H1 (cell line): Measurements from ENCODE around the gene FTL.

Experiments
- GABPA ChIP-seq: IDR thresholded peaks from 2 replicates; pipeline ENCODE4 v1.6.1; 2011; ENCODE audit warnings: mild to moderate bottlenecking, low read length, moderate library complexity, borderline replicate concordance; ENCODE audit not compliant: insufficient read depth
- HDAC2 ChIP-seq, 2 experiments: fragments of 300-600 bp in 1 of 2; sonication (generic) in 1 of 2; IDR thresholded peaks; 2 replicates each; pipeline ENCODE4 v1.6.1; 2011 to 2012; ENCODE audit warnings: low read depth in 2 of 2, low read length in 2 of 2, mild to moderate bottlenecking in 2 of 2, moderate library complexity in 2 of 2, borderline replicate concordance in 1 of 2, inconsistent platforms in 1 of 2
- MAFK ChIP-seq: IDR thresholded peaks from 2 replicates; pipeline ENCODE4 v1.6.1; 2012; ENCODE audit warnings: low read depth, mild to moderate bottlenecking, improper control_type of control experiment, low read length
- POLR2A ChIP-seq, 2 experiments: IDR thresholded peaks; 1 replicate in 1 of 2; 2 replicates in 1 of 2; pipeline ENCODE4 v1.6.1; 2011; ENCODE audit warnings: low read depth in 2 of 2, low read length in 2 of 2, mild to moderate bottlenecking in 2 of 2; ENCODE audit errors: control extremely low read depth in 1 of 2
- SIN3A ChIP-seq, 2 experiments: IDR thresholded peaks in 1 of 2; conservative IDR thresholded peaks in 1 of 2; 2 replicates each; pipeline ENCODE4 v1.6.1; 2011 to 2012; ENCODE audit warnings: low read length in 2 of 2, improper control_type of control experiment in 1 of 2, low read depth in 1 of 2, mild to moderate bottlenecking in 1 of 2
- SRF ChIP-seq: IDR thresholded peaks from 2 replicates; pipeline ENCODE4 v1.6.1; 2011; ENCODE audit warnings: mild to moderate bottlenecking, low read depth, low read length, moderate library complexity
- TF ChIP-seq, protein P1 (sequence below), 3 experiments: IDR thresholded peaks; 1 replicate in 2 of 3; 2 replicates in 1 of 3; pipeline versions ENCODE4 v1.5.1 to v1.6.1; 2011; ENCODE audit warnings: low read length in 3 of 3, mild to moderate bottlenecking in 3 of 3, inconsistent platforms in 2 of 3, low read depth in 1 of 3, moderate library complexity in 1 of 3; ENCODE audit not compliant: insufficient read depth in 1 of 3; ENCODE audit errors: control extremely low read depth in 1 of 3

GRCh38 chr19:48988286-48988685 is 23.2 kb downstream of the FTL start:
- no peak for TF ChIP-seq GABPA
- no peak for TF ChIP-seq HDAC2 (IDR thresholded peaks at IDR 0.05; ENCODE audit: borderline replicate concordance in 1 of 2, low read depth in 2 of 2, low read length in 2 of 2)
- TF ChIP-seq, protein P1, sequence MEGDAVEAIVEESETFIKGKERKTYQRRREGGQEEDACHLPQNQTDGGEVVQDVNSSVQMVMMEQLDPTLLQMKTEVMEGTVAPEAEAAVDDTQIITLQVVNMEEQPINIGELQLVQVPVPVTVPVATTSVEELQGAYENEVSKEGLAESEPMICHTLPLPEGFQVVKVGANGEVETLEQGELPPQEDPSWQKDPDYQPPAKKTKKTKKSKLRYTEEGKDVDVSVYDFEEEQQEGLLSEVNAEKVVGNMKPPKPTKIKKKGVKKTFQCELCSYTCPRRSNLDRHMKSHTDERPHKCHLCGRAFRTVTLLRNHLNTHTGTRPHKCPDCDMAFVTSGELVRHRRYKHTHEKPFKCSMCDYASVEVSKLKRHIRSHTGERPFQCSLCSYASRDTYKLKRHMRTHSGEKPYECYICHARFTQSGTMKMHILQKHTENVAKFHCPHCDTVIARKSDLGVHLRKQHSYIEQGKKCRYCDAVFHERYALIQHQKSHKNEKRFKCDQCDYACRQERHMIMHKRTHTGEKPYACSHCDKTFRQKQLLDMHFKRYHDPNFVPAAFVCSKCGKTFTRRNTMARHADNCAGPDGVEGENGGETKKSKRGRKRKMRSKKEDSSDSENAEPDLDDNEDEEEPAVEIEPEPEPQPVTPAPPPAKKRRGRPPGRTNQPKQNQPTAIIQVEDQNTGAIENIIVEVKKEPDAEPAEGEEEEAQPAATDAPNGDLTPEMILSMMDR (IDR thresholded peaks at IDR 0.05; ENCODE audit: control extremely low read depth in 1 of 3, insufficient read depth in 1 of 3, low read depth in 1 of 3, low read length in 3 of 3), result no peak
- no peak for TF ChIP-seq SIN3A (conservative IDR thresholded peaks at IDR 0.05 in 1 of 2, IDR thresholded peaks at IDR 0.05 in 1 of 2; ENCODE audit: low read depth in 1 of 2, low read length in 2 of 2)
- TF ChIP-seq SRF, result no peak
- no peak for TF ChIP-seq MAFK
- no peak for TF ChIP-seq POLR2A (IDR thresholded peaks at IDR 0.05; ENCODE audit: control extremely low read depth in 1 of 2, low read depth in 2 of 2, low read length in 2 of 2)
